Mesendoderm (in vitro differentiated cells): ENCODE data around the gene SLC29A1.

Experiments used
- DNase-seq: peaks from one replicate; pipeline ENCODE4 v3.0.0; 2013
- H2AK5ac ChIP-seq: 2 replicates; pipeline ENCODE4 v1.6.1; 2013; ENCODE audit warnings: low read length, inconsistent platforms
- H2BK120ac ChIP-seq: 2 replicates; pipeline ENCODE4 v1.6.1; 2013; ENCODE audit warnings: low read depth, mild to moderate bottlenecking, low read length, moderate library complexity, mixed read lengths
- H2BK15ac ChIP-seq: replicated peaks from 2 replicates; pipeline ENCODE4 v1.6.1; 2013; ENCODE audit warnings: low read depth, mild to moderate bottlenecking, moderate library complexity
- H2BK5ac ChIP-seq: 2 replicates; pipeline ENCODE4 v1.6.1; 2013; ENCODE audit warnings: low read length, inconsistent platforms
- H3K18ac ChIP-seq: 2 replicates; pipeline ENCODE4 v1.6.1; 2013; ENCODE audit warnings: mild to moderate bottlenecking, low read length, mixed read lengths
- H3K23ac ChIP-seq: one replicate; pipeline ENCODE4 v1.6.1; 2013; ENCODE audit warnings: low read length
- H3K27ac ChIP-seq: 2 replicates; pipeline ENCODE4 v1.5.1; 2013; ENCODE audit warnings: low read depth, mild to moderate bottlenecking, inconsistent platforms, low read length, moderate library complexity
- H3K27me3 ChIP-seq: 2 replicates; pipeline ENCODE4 v1.6.1; 2013; ENCODE audit warnings: low read length, control low read depth, mild to moderate bottlenecking, inconsistent platforms; ENCODE audit not compliant: insufficient read depth, poor library complexity
- H3K36me3 ChIP-seq: 2 replicates; pipeline ENCODE4 v1.6.1; 2013; ENCODE audit warnings: low read length, inconsistent platforms; ENCODE audit not compliant: control insufficient read depth, insufficient read depth
- H3K4ac ChIP-seq: one replicate; pipeline ENCODE4 v1.6.1; 2013; ENCODE audit warnings: low read depth, mild to moderate bottlenecking, low read length, moderate library complexity
- H3K4me1 ChIP-seq: 2 replicates; pipeline ENCODE4 v1.6.1; 2013; ENCODE audit warnings: low read depth, low read length, inconsistent platforms; ENCODE audit not compliant: control insufficient read depth
- H3K4me2 ChIP-seq: 2 replicates; pipeline ENCODE4 v1.6.1; 2013; ENCODE audit warnings: low read length
- H3K4me3 ChIP-seq: 2 replicates; pipeline ENCODE4 v1.5.1; 2013; ENCODE audit warnings: mild to moderate bottlenecking, low read length
- H3K56ac ChIP-seq: one replicate; pipeline ENCODE4 v1.6.1; 2013; ENCODE audit warnings: low read length
- H3K79me1 ChIP-seq: 2 replicates; pipeline ENCODE4 v1.6.1; 2013; ENCODE audit warnings: low read length, inconsistent platforms
- H3K79me2 ChIP-seq: 2 replicates; pipeline ENCODE4 v1.6.1; 2013; ENCODE audit warnings: mild to moderate bottlenecking, low read length; ENCODE audit not compliant: control insufficient read depth, insufficient read depth
- H3K9ac ChIP-seq: 2 replicates; pipeline ENCODE4 v1.6.1; 2013; ENCODE audit warnings: low read length, inconsistent platforms
- H4K5ac ChIP-seq: one replicate; pipeline ENCODE4 v1.6.1; 2013; ENCODE audit warnings: low read length
- H4K8ac ChIP-seq: one replicate; pipeline ENCODE4 v1.6.1; 2013; ENCODE audit warnings: low read depth, mild to moderate bottlenecking, control low read depth, low read length, moderate library complexity
- WGBS: extraction: QIAGEN DNeasy Blood & Tissue Kit; methylation state at CpG from one replicate; pipeline ENCODE4 v1.1.7; 2013; ENCODE audit warnings: low lambda C conversion rate, missing lambda C conversion rate; ENCODE audit not compliant: insufficient coverage; ENCODE audit errors: extremely low coverage; 5-methylcytosine and 5-hydroxymethylcytosine counted together

The SLC29A1 gene

GRCh38 chr6:44263354-44264100, 40.1 kb downstream of the SLC29A1 start:
- Histone ChIP-seq H3K9ac (peak overlapping the region; percentile 85), H3K79me2 (no peaks in the 10 kb centered on the region), H3K4me1 (peaks cover 11% of the 10 kb centered on the region), H3K27me3 (no peaks in the 10 kb centered on the region), H2BK15ac (no peak overlapping the region), H3K4me3 (no peak overlapping the region), H3K36me3 (no peaks in the 10 kb centered on the region), H4K5ac (no peak overlapping the region), H4K8ac (no peak overlapping the region), H3K18ac (no peak overlapping the region), H3K4ac (no peak overlapping the region), H2BK120ac (no peak overlapping the region), H3K4me2 (peak overlapping the region; percentile 13), H3K23ac (no peak overlapping the region), H3K56ac (peak overlapping the region; percentile 72), H2AK5ac (no peak overlapping the region), H3K27ac (no peak overlapping the region), H3K79me1 (peaks cover 2% of the 10 kb centered on the region), H2BK5ac (no peak overlapping the region)
- no CpG with 5 or more reads among the region's 9 CpGs for WGBS
- no peak for DNase-seq

DNA sequence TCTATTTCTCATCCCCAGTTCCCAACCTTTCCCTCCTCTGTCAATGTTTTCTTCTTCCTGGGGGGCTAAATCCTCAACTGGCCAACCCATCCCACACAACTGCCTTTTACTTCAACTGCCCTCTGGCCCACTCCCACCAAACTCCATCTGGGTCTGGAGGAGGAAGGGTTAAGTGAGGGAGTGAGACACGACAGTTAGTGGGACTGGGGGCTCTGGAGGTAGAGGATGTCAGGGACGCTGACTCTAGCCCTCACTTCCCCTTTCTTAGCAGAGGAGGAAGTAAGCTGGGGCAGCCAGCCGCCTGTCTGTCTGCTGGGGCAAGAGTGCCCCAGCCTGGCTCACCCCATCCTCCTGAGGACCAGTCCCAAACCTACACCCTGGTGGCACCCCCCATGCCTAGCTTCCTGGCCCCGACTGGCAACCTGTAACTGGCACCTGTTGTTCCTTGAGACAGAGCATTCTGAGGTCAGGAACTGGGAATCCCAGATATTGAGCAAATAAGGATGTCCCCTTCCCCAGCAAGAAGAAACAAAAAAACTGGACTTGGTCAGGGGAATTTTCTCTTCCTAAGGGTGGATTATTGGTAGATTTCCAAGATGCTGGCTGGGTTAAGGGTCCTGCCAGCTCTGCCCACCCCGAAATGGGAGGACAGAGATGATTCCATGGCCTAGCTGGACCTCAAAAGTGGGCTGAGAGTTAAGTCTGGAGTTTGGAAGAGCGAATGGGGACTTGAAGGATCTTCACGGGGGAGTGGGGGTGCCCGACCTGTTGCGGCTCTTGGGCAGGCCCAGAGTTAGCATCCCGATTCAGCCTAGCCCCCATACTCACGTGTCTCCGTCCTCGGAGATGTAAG, 41.0 kb downstream of the SLC29A1 start:
- Histone ChIP-seq H3K23ac (no peak overlapping the region), H4K5ac (no peak overlapping the region), H3K4me2 (peak overlapping the region; percentile 92), H3K4me1 (peaks cover 11% of the 10 kb centered on the region), H3K18ac (no peak overlapping the region), H2BK15ac (no peak overlapping the region), H3K79me1 (peaks cover 2% of the 10 kb centered on the region), H3K56ac (peak overlapping the region; percentile 85), H3K4ac (no peak overlapping the region), H3K36me3 (no peaks in the 10 kb centered on the region), H3K79me2 (no peaks in the 10 kb centered on the region), H2AK5ac (no peak overlapping the region), H2BK5ac (no peak overlapping the region), H2BK120ac (no peak overlapping the region), H4K8ac (no peak overlapping the region), H3K27ac (no peak overlapping the region), H3K9ac (peak overlapping the region; percentile 85), H3K4me3 (peak overlapping the region; percentile 67), H3K27me3 (no peaks in the 10 kb centered on the region)
- DNase-seq, result no peak
- no CpG with 5 or more reads among the region's 13 CpGs for WGBS

DNA sequence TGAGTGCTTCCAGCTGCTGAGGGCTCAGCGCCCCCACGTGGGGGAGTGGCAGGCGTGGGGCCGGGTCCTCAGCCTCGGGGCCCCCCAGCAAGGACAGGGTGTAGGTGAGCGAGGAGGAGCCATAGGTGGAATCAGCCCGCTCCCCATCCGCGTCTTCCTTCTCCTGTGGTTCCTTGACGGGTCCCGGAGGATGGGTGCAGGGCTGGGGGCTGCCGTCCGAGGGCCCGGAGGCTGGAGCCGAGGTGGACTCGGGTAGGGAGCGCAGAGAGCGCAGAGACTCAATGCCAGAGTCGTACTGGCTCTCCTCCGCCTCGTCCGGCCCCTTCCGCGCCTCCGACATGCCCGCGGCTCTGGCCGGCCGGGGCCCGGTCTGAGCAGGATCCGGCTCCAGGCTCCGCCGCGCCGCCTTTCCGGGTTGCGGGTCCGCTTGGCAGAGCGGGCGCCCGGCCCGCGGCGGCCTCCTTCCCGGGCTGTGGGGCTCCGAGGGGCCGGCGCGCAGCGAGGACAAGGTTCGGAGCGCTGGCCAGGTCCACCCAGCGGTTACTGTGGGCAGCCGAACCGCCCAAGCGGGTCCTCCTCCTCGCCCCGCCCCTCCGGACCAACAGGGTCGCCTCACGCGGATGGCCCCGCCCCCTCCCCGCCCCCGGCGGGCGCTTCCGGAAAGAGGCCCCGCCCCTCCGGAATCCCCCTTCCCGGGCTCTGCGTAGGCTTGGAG, 41.8 kb downstream of the SLC29A1 start, which contains the start of gene NFKBIE:
NFKBIE (minus strand) TSS at position 545 of the 715 bp plus-strand sequence; CDS start at position 340, 205 bp downstream.
- H3K79me2 ChIP-seq, result no peaks in the 10 kb centered on the region
- no peak within 1 kb of the TSS for H2BK15ac ChIP-seq
- H2AK5ac ChIP-seq, result no peak within 1 kb of the TSS
- H4K5ac ChIP-seq, result no peak within 1 kb of the TSS
- peak within 1 kb of the TSS; percentile 92 for H3K4me2 ChIP-seq
- no peak within 1 kb of the TSS for H3K23ac ChIP-seq
- H3K4me3 ChIP-seq, result peak within 1 kb of the TSS; percentile 67
- WGBS, result no CpG with 5 or more reads among the region's 72 CpGs
- peaks cover 2% of the 10 kb centered on the region for H3K79me1 ChIP-seq
- peak; percentile 91 for DNase-seq
- H3K4me1 ChIP-seq, result peaks cover 11% of the 10 kb centered on the region
- peak within 1 kb of the TSS; percentile 85 for H3K9ac ChIP-seq
- no peak within 1 kb of the TSS for H2BK120ac ChIP-seq
- peak within 1 kb of the TSS; percentile 53 for H3K18ac ChIP-seq
- no peak within 1 kb of the TSS for H3K4ac ChIP-seq
- H3K27me3 ChIP-seq, result no peaks in the 10 kb centered on the region
- H3K36me3 ChIP-seq, result no peaks in the 10 kb centered on the region
- H2BK5ac ChIP-seq, result no peak within 1 kb of the TSS
- H3K56ac ChIP-seq, result peak within 1 kb of the TSS; percentile 85
- H3K27ac ChIP-seq, result no peak within 1 kb of the TSS
- H4K8ac ChIP-seq, result no peak within 1 kb of the TSS

DNA sequence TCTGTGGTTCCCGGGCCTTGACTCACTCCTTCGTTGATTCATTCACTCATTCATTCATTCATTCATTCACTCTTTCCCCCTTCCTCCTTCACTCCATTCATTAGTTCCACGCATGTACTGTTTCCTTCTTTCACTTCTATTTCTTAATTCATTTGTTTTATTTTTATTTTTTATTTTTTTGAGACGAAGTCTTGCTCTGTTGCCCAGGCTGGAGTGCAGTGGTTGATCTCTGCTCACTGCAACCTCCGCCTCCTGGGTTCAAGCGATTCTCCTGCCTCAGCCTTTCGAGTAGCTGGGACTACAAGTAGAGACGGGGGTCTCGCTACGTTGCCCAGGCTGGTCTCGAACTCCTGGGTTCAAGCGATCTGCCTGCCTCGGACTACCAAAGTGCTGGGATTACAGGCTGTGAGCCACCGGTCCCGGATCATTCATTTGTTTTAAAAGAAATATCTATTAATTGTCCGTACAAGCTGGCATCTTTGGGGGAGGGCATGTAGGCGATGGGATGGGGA, 42.4 kb downstream of the SLC29A1 start:
- Histone ChIP-seq H3K36me3 (no peaks in the 10 kb centered on the region), H3K9ac (no peak overlapping the region), H3K79me2 (no peaks in the 10 kb centered on the region), H3K4me1 (peaks cover 11% of the 10 kb centered on the region), H4K8ac (no peak overlapping the region), H4K5ac (no peak overlapping the region), H2BK5ac (no peak overlapping the region), H3K23ac (no peak overlapping the region), H2BK15ac (no peak overlapping the region), H3K27me3 (no peaks in the 10 kb centered on the region), H3K27ac (no peak overlapping the region), H2BK120ac (no peak overlapping the region), H3K4ac (no peak overlapping the region), H2AK5ac (no peak overlapping the region), H3K18ac (no peak overlapping the region), H3K79me1 (peaks cover 2% of the 10 kb centered on the region), H3K4me2 (no peak overlapping the region), H3K56ac (peak overlapping the region; percentile 59), H3K4me3 (no peak overlapping the region)
- no peak for DNase-seq
- WGBS, result 100% methylated on average over 1 of the region's 17 CpGs

DNA sequence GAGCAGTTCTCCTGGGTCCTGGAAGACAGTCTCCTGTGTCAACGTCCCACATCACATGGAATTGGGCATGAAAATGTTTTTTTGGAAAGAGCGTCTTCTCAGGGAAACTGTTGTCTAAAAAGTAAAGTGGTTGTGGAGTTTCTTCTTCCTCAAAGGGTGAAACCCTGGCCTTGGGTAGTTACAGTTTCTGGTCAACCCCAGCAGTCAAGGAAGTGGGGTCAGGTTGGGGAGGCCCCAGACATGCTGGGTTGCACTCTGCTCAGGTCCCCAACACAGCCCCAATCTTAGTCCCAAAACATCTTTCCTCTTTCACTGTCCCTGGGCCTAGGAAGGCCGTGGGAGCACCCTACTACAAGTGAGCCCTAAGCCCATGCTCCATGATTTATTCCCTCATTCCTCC, 43.0 kb downstream of the SLC29A1 start:
- Histone ChIP-seq H2BK120ac (no peak overlapping the region), H2AK5ac (no peak overlapping the region), H2BK5ac (no peak overlapping the region), H3K27me3 (no peaks in the 10 kb centered on the region), H3K27ac (no peak overlapping the region), H3K36me3 (no peaks in the 10 kb centered on the region), H3K18ac (no peak overlapping the region), H3K56ac (no peak overlapping the region), H3K4ac (no peak overlapping the region), H3K4me2 (no peak overlapping the region), H3K79me2 (no peaks in the 10 kb centered on the region), H4K8ac (no peak overlapping the region), H4K5ac (no peak overlapping the region), H3K4me1 (peaks cover 11% of the 10 kb centered on the region), H2BK15ac (no peak overlapping the region), H3K9ac (no peak overlapping the region), H3K4me3 (no peak overlapping the region), H3K79me1 (peaks cover 2% of the 10 kb centered on the region), H3K23ac (no peak overlapping the region)
- no peak for DNase-seq
- no CpG with 5 or more reads among the region's 3 CpGs for WGBS
